C4-2B (cell line): ENCODE data around the gene IYD.

Source experiments
- H3K27ac ChIP-seq: fragments of 450-650 bp; 2 replicates; pipeline ENCODE4 v1.5.1; 2017
- ZFX ChIP-seq: fragments of 450-650 bp; IDR thresholded peaks from 2 replicates; pipeline ENCODE4 v1.6.1; 2017
- TF ChIP-seq, protein P1 (sequence below): fragments of 450-650 bp; conservative IDR thresholded peaks from 2 replicates; pipeline ENCODE4 v1.5.1; 2017; ENCODE audit warnings: mild to moderate bottlenecking

The IYD gene

DNA sequence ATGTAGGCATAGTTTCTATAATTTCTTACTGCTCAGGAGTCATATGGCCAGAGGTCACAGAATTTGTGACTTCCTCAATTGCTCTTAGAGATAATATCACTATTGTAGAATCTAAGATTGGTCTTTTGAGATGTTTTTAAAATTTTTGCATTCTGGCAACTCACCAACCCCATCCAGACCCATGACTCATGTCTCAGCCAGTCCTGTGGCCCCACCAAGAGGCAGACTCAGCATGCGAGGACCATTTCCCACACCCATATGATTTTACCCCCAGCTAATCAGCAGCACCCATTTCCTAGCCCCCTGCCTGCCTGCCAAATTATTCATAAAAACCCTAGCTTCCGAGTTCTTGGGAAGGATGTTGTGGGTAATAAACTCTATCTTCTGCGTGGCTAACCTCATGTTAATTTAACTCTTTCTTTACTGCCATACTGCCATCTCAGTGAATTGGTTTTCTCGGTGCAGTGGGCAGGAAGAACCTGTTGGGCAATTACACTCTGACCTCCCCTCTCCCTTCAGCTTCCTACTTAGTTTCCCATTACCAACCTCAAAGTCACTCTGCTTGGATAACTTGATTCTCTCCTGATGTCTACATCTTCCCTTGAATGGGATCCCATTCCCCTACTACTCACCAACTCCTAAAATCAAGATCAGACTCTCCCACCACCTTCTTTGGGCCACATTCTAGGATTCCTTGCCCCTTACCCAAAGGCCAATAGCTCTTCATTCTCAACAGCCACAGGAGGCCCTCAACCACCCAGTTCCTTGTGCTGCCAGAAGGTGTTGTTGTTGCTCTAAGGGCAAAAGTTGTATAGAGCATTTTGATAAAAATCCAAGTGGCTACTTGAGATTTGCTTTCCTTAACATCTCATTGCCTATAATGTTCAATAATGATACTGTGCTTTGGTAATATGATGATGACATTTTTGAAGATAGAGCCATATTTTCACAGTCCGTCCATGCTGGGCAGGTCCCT lies 16.2 kb upstream of the IYD start:
- H3K27ac ChIP-seq: no peak overlapping the region
- TF ChIP-seq ZFX: no peak
- TF ChIP-seq, protein P1, sequence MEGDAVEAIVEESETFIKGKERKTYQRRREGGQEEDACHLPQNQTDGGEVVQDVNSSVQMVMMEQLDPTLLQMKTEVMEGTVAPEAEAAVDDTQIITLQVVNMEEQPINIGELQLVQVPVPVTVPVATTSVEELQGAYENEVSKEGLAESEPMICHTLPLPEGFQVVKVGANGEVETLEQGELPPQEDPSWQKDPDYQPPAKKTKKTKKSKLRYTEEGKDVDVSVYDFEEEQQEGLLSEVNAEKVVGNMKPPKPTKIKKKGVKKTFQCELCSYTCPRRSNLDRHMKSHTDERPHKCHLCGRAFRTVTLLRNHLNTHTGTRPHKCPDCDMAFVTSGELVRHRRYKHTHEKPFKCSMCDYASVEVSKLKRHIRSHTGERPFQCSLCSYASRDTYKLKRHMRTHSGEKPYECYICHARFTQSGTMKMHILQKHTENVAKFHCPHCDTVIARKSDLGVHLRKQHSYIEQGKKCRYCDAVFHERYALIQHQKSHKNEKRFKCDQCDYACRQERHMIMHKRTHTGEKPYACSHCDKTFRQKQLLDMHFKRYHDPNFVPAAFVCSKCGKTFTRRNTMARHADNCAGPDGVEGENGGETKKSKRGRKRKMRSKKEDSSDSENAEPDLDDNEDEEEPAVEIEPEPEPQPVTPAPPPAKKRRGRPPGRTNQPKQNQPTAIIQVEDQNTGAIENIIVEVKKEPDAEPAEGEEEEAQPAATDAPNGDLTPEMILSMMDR: no peak

DNA sequence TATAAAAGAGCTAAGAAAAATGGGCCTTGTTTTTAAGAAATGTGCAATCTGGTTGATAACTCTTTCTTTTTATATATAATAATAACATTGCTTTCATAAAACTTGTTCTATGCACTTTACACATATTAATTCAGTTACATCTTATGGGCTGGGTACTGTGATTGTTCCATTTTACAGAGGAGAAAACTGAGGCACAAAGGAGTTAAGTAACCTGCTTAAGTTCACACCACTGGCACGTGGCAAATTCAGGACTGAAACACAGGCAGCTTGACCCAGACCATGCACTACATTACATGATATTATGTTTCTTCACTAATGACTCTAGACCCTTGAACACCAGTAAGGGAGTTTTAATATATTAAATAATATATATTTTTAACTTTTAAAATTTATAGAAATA lies 15.4 kb upstream of the IYD start:
- TF ChIP-seq ZFX: no peak
- TF ChIP-seq, protein P1: no peak
- no peak overlapping the region for H3K27ac ChIP-seq

DNA sequence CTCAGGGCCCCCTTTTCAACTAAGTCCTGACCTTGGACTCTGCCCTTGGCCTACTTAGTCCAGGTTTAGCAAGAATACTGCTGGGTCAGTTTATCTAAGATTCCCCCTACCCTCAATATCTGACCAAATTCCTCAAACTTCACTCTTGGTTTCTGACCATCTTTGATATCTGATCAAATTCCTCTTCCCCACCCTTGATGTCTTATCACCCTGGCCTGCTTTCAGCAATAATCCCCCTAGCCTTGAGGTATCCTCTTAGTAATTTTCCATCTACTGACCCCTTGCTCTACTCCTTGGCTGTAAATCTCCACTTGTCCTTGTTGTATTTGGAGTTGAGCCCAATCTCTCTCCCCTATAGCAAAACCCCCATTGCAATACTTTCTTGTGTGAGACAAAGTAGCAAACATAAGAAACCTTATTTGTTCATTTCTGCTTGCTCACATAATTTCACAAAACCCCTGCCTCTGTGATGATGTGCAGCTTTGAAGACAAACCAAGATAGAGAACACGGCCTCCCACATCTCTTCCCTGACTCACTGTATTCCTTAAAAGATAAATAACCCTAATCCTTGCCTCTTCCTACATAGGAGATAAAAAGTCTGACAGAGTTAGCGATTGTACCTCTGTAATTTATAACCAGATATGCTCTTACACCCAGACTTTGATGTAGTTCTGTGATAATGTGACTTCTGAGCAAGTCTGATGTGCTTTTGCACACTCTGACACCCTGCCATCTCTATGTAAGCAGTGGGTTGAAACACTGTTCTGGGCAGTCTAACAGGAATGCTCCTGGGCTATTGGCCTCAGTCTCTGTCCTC lies 13.8 kb upstream of the IYD start:
- no peak for TF ChIP-seq ZFX
- TF ChIP-seq, protein P1: no peak
- H3K27ac ChIP-seq: no peak overlapping the region

DNA sequence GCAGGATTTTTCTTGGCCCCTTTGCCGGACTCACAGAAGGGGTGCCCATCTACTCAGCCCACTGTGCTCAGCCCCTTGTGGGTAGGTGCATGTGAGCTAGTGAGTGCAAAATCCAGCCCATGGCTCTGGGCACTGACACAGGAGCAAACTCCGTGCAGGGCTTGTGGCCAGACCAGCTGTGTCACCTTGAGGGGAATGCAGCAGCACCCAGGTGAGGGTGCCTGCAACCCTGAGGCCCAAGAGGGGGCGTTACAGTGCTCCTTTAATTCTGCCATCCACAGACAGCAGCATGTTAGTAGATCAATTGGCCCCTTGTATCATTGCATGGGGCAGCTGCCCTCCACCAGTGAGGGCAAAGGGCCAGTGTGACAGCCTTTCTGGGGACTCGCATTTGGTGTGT lies 12.9 kb upstream of the IYD start:
- TF ChIP-seq ZFX: no peak
- TF ChIP-seq, protein P1: no peak
- no peak overlapping the region for H3K27ac ChIP-seq

DNA sequence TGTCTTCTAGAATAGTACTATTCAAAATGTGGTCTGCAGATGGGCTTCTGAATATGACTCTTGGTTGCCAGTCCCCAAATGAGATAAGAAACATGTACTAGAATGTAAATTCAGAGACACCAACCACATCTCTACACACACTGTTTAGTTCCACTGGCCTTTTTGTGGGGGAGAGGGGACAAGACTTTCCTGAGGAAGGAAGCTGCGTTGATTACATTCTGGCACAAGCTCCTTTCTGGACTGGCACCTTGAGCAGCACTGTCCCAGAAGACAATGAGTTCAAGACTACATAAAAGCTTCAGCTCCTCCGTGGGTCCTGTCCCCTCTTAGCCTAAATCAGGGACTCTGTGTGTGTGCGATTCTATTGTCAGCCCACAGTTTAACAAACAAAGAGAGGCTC lies 6.9 kb upstream of the IYD start:
- no peak overlapping the region for H3K27ac ChIP-seq
- TF ChIP-seq, protein P1: no peak
- no peak for TF ChIP-seq ZFX

DNA sequence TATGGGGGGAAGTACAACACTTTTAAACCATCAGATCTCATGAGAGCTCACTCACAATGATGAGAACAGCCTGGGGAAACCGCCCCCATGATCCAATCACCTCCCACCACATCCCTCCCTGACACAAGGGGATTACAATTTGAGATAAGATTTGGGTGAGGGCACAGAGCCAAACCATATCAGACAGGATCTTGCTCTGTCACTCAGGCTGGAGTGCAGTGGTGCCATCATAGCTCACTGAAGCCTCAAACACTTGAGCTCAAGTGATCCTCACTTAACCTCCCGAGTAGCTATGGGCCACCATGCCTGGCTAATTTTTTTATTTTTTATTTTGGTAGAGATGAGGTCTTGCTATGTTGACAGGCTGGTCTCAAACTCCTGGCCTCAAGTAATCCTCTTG lies 5.1 kb upstream of the IYD start:
- H3K27ac ChIP-seq: no peak overlapping the region
- no peak for TF ChIP-seq ZFX
- TF ChIP-seq, protein P1: no peak
